WTC11 (cell line): ENCODE data around the gene RMND5B. TPM values are rescaled to one million over a fixed set of nuclear protein-coding genes. Genes with fewer than 3 reads are reported as not detected.

Experiments
- AFF4 ChIP-seq: sonication (generic); formaldehyde crosslinking; IDR thresholded peaks from 2 replicates; pipeline ENCODE4 v1.8.1; 2023; ENCODE audit warnings: mild to moderate bottlenecking, missing genetic modification reagents, borderline replicate concordance
- ERG ChIP-seq: fragments of 250-450 bp; sonication (Bioruptor Pico); IDR thresholded peaks from 2 replicates; pipeline ENCODE4 v1.8.0; 2021; ENCODE audit warnings: mild to moderate bottlenecking
- FOXP1 ChIP-seq: sonication (generic); formaldehyde crosslinking; IDR thresholded peaks from 2 replicates; pipeline ENCODE4 v1.8.0; 2022; ENCODE audit warnings: missing genetic modification reagents, mild to moderate bottlenecking, moderate library complexity, borderline replicate concordance
- GABPB1 ChIP-seq: sonication (generic); formaldehyde crosslinking; IDR thresholded peaks from 2 replicates; pipeline ENCODE4 v1.8.1; 2023; ENCODE audit warnings: mild to moderate bottlenecking, missing genetic modification reagents
- GTF2I ChIP-seq: fragments of 250-450 bp; sonication (Bioruptor Pico); conservative IDR thresholded peaks from 2 replicates; pipeline ENCODE4 v1.4.0; 2021; ENCODE audit warnings: mild to moderate bottlenecking
- MLX ChIP-seq: sonication (generic); formaldehyde crosslinking; IDR thresholded peaks from 2 replicates; pipeline ENCODE4 v1.8.1; 2023; ENCODE audit warnings: mild to moderate bottlenecking, missing genetic modification reagents, moderate library complexity
- SMAD4 ChIP-seq: sonication (generic); formaldehyde crosslinking; IDR thresholded peaks from 2 replicates; pipeline ENCODE4 v1.8.0; 2022; ENCODE audit warnings: mild to moderate bottlenecking, missing genetic modification reagents
- SOX15 ChIP-seq: fragments of 250-450 bp; sonication (Bioruptor Pico); IDR thresholded peaks from 2 replicates; pipeline ENCODE4 v1.9.0; 2021; ENCODE audit warnings: mild to moderate bottlenecking
- STAT6 ChIP-seq: sonication (generic); formaldehyde crosslinking; conservative IDR thresholded peaks from 2 replicates; pipeline ENCODE4 v1.8.1; 2023; ENCODE audit warnings: mild to moderate bottlenecking, low read depth, missing genetic modification reagents, moderate library complexity
- TEAD1 ChIP-seq: sonication (generic); formaldehyde crosslinking; IDR thresholded peaks from 2 replicates; pipeline ENCODE4 v1.8.0; 2022; ENCODE audit warnings: mild to moderate bottlenecking, missing genetic modification reagents
- TP53 ChIP-seq: sonication (generic); formaldehyde crosslinking; IDR thresholded peaks from 2 replicates; pipeline ENCODE4 v1.8.1; 2023; ENCODE audit warnings: mild to moderate bottlenecking, missing genetic modification reagents
- ZBTB21 ChIP-seq: sonication (generic); formaldehyde crosslinking; IDR thresholded peaks from 2 replicates; pipeline ENCODE4 v1.8.1; 2023; ENCODE audit warnings: mild to moderate bottlenecking, missing genetic modification reagents, borderline replicate concordance
- ZMAT4 ChIP-seq: fragments of 250-450 bp; sonication (Bioruptor Pico); IDR thresholded peaks from 2 replicates; pipeline ENCODE4 v1.9.0; 2021; ENCODE audit warnings: mild to moderate bottlenecking
- ZNF425 ChIP-seq: fragments of 250-450 bp; sonication (Bioruptor Pico); conservative IDR thresholded peaks from 2 replicates; pipeline ENCODE4 v1.9.0; 2021; ENCODE audit warnings: mild to moderate bottlenecking
- ZSCAN18 ChIP-seq: fragments of 250-450 bp; sonication (Bioruptor Pico); IDR thresholded peaks from 2 replicates; pipeline ENCODE4 v2.1.2; 2022; ENCODE audit warnings: mild to moderate bottlenecking, moderate library complexity
- total RNA-seq: library from RNA; stranded (reverse); gene quantifications from 3 replicates; pipeline ENCODE4 v1.2.3, GENCODE V29; 2021

Gene RMND5B
- total RNA-seq, 1 experiment from 2014 or later, result 93.3 TPM

GRCh38 chr5:178153530-178154340, 22.9 kb downstream of the RMND5B start, which contains the start of gene NHP2 (continued):
- no peak for TF ChIP-seq ZNF425 (CRISPR knock-in tag)
- TF ChIP-seq SMAD4 (CRISPR knock-in tag), result no peak
- TF ChIP-seq ZMAT4 (CRISPR knock-in tag), result no peak
- no peak for TF ChIP-seq ZBTB21 (CRISPR knock-in tag)
- TF ChIP-seq STAT6, result no peak
- TF ChIP-seq ZSCAN18 (CRISPR knock-in tag), result no peak
- TF ChIP-seq MLX, result no peak
- no peak for TF ChIP-seq ERG
- 0 out of 2 replicates have a peak, but pooled peaks have one; percentile 70 for TF ChIP-seq FOXP1
- TF ChIP-seq TEAD1 (CRISPR knock-in tag), result no peak
- TF ChIP-seq GTF2I (CRISPR knock-in tag), result no peak
- no peak for TF ChIP-seq AFF4 (CRISPR knock-in tag)
- TF ChIP-seq SOX15 (CRISPR knock-in tag), result no peak
- TF ChIP-seq GABPB1 (CRISPR knock-in tag), result no peak; the same call in 1 of the 2 replicates
- no peak for TF ChIP-seq TP53 (CRISPR knock-in tag)
